ENCODE measurements around the gene CTNNA2.

DNA sequence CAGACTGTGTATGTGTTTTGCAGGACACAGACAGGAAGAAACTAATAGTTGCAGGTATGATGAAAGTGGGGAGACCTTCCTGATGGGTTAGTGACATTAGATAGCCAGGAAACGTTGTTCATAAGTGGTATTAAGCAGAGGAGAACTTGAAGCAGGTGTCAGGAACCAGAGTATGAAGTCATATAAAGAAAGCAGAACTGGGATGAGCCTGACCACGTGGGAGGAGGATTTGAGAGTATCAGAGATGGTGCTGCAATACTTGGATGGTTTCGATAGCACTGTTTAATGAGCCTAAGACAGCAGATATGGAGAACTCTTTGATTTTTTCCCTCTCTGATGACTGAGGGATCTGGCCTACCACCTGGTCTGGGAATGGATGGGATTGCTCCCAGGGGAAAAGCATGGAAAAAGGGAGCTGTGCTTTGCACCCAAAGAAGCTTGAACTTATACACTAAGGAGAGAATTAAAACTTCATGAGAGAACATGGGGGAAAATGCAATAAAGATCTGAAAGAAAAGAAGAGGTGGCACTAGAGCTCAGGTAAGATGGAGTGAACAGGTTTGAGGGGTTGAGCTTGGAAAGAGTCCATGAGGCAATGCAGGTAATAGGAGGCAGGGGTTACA is 1017.7 kb downstream of the CTNNA2 start:
- TF ChIP-seq POLR2AphosphoS5 (IDR thresholded peaks at IDR 0.05) = no peak
- TF ChIP-seq POLR2A (IDR thresholded peaks at IDR 0.05) = no peak

Data from transverse colon (tissue), 3 donors.